Fibroblast of peridontal ligament (primary cell): ENCODE results near the gene SPINK9.
A peak's percentile ranks its signal among the peaks of the same experiment; 100 is the strongest.

Source experiments
- DNase-seq: peaks from one replicate; pipeline ENCODE4 v3.0.0-alpha.2; 2010; ENCODE audit errors: extremely low read depth

SPINK9 gene

GRCh38 chr5:148368299-148368698 lies 32.9 kb downstream of the SPINK9 start:
- DNase-seq, result no peak

GRCh38 chr5:148372166-148372725 lies 36.9 kb downstream of the SPINK9 start:
- no peak for DNase-seq

GRCh38 chr5:148372893-148373292 lies 37.5 kb downstream of the SPINK9 start:
- DNase-seq, result no peak

- peak; percentile 75 for DNase-seq
Observed at GRCh38 chr5:148374690-148375360, 39.5 kb downstream of the SPINK9 start.

- DNase-seq, result no peak
Observed at GRCh38 chr5:148376198-148376597, 40.8 kb downstream of the SPINK9 start.

GRCh38 chr5:148378670-148379069 lies 43.3 kb downstream of the SPINK9 start:
- DNase-seq, result no peak

- DNase-seq, result no peak
Observed at GRCh38 chr5:148379340-148379739, 44.0 kb downstream of the SPINK9 start.

- DNase-seq, result no peak
Observed at GRCh38 chr5:148381906-148382305, 46.5 kb downstream of the SPINK9 start.

GRCh38 chr5:148382961-148383360 lies 47.6 kb downstream of the SPINK9 start:
- peak; percentile 27 for DNase-seq

GRCh38 chr5:148383564-148384379 lies 48.4 kb downstream of the SPINK9 start, which contains the start of gene FBXO38:
TSS of gene FBXO38 (plus strand) at chr5:148383958. CDS start at chr5:148394777, 10,819 bp downstream.
- DNase-seq, result peak; percentile 96

GRCh38 chr5:148384380-148384737 lies 49.0 kb downstream of the SPINK9 start:
- no peak for DNase-seq

GRCh38 chr5:148385094-148385493 lies 49.7 kb downstream of the SPINK9 start:
- DNase-seq, result no peak

- no peak for DNase-seq
Observed at GRCh38 chr5:148386041-148386440, 50.7 kb downstream of the SPINK9 start.

GRCh38 chr5:148387325-148387724 lies 52.0 kb downstream of the SPINK9 start:
- DNase-seq, result peak; percentile 90

GRCh38 chr5:148388696-148389095 lies 53.3 kb downstream of the SPINK9 start:
- DNase-seq, result peak; percentile 28
